ENCODE data around the gene COX5B. TPM values are rescaled to one million over a fixed set of nuclear protein-coding genes. Genes with fewer than 3 reads are reported as not detected.

Gene COX5B
- total and polyA plus RNA-seq, 9 of the 15 experiments (the other 6 are each of a cell fraction or from before 2014, with no cell fraction given) = 154 to 1,424 (median 487) TPM

GRCh38 chr2:97663962-97664635, 18.2 kb downstream of the COX5B start, which contains the start of gene ACTR1B (continued):
- TF ChIP-seq ZNF695 (CRISPR knock-in tag; IDR thresholded peaks at IDR 0.05) (no peak), TBP (optimal IDR thresholded peaks at IDR 0.05; ENCODE audit: low read depth, low read length) (peak; percentile 92), NFRKB (IDR thresholded peaks at IDR 0.05; ENCODE audit: low read depth) (0 out of 2 replicates have a peak, but pooled peaks have one; percentile 59), MBD1 (CRISPR knock-in tag; IDR thresholded peaks at IDR 0.05) (no peak), HDAC1 (IDR thresholded peaks at IDR 0.05) (peak in 1 of 2 experiments; percentile 17; a peak in 1 of 4 replicates), ZNF584 (CRISPR knock-in tag; IDR thresholded peaks at IDR 0.05; ENCODE audit: low read depth) (no peak), THAP7 (CRISPR knock-in tag; IDR thresholded peaks at IDR 0.05) (no peak), ZKSCAN1 (IDR thresholded peaks at IDR 0.05; ENCODE audit: low read depth, low read length) (0 out of 2 replicates have a peak, but pooled peaks have one; percentile 1), ZBTB40 (IDR thresholded peaks at IDR 0.05) (0 out of 2 replicates have a peak, but pooled peaks have one; percentile 11), ZBTB40 (CRISPR knock-in tag; IDR thresholded peaks at IDR 0.05) (no peak)

Measured in K562 (cell line).